ENCODE data around the gene CETN3.

CETN3 gene

DNA sequence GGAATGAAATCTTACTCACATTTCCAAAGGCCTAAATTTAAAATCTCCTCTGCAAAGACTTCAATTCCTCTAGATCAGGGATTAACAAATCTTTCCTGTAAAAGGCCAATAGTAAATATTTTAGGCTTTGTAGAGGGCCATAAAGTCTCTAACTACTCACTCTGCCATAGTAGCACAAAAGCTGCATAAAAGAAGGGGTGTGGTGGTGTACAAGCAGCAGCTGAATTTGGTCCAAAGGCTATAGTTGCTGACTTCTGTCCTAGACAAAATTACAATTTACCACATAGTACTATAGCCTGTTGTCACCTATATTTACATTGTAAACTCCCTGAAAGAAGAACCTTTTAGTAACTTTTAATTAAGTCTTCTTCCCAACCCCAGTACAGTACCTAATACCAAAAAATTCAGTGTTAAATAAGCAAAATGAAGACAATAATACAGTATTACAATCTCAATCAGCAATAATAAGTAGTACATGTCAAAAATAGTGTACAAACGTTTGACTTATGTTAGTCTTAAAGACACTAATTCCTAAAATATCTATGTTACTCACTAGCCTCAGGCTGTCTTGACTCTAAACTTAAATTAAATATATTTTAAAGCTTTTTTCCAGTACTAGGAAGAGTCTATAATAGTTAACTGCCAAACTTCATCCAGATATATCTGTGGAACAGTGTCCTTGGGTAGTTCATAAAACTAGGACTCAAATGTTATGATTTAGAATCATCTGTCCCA, 6.9 kb downstream of the CETN3 start:
- no peaks in the 10 kb centered on the region for H3K9me3 ChIP-seq (ENCODE audit: low read length)
- no peak overlapping the region for H2AFZ ChIP-seq (ENCODE audit: low read depth, low read length)
- H3K4me1 ChIP-seq (ENCODE audit: insufficient read depth, low read length): peaks cover 8% of the 10 kb centered on the region
- H3K36me3 ChIP-seq (ENCODE audit: insufficient read depth, low read length): peaks cover 31% of the 10 kb centered on the region
- H3K4me3 ChIP-seq (ENCODE audit: low read length): no peak overlapping the region
- H3K27me3 ChIP-seq (ENCODE audit: insufficient read depth, low read length): no peaks in the 10 kb centered on the region

DNA sequence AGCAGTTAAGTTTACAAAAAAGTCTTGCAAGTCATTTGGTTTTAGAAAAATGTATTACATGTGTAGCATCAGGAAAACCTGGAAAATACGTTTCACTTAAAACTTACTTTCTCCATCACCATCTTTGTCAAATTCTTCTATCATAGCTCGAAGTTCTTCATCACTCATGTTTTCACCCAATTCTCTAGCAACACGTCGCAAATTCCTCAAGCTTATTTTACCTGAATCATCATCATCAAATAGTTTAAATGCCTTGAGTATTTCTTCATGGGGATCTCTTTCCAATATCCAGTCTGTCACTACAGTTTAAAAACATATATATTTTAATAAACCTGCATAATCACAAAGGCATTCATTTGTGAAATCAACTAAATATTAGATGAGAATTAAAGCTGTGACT, 10.3 kb downstream of the CETN3 start:
- Histone ChIP-seq H3K4me1 (ENCODE audit: insufficient read depth, low read length) (no peaks in the 10 kb centered on the region), H3K4me3 (ENCODE audit: low read length) (no peak overlapping the region), H3K9me3 (ENCODE audit: low read length) (no peaks in the 10 kb centered on the region), H3K36me3 (ENCODE audit: insufficient read depth, low read length) (peaks cover 23% of the 10 kb centered on the region), H2AFZ (ENCODE audit: low read depth, low read length) (no peak overlapping the region), H3K27me3 (ENCODE audit: insufficient read depth, low read length) (no peaks in the 10 kb centered on the region)

DNA sequence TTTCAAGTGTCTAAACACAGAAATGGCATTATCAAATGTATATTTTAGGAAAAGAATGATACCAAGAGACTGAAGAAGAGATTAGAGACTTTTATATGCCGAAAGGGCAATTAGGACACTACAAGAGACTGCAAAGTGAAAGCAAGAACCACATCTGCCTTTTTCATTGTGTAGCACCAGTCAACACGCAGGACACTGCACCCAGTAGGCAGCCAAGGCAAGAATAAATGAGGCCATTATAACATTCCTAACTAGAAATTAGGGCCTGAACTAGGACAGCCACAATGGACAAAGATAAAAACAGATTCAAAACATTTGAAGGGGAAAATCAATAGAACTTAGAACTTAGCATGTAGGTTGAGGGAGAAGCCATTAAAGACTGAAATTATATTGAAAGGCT, 10.8 kb downstream of the CETN3 start:
- H3K9me3 ChIP-seq (ENCODE audit: low read length): no peaks in the 10 kb centered on the region
- no peak overlapping the region for H3K4me3 ChIP-seq (ENCODE audit: low read length)
- peaks cover 19% of the 10 kb centered on the region for H3K36me3 ChIP-seq (ENCODE audit: insufficient read depth, low read length)
- H2AFZ ChIP-seq (ENCODE audit: low read depth, low read length): no peak overlapping the region
- no peaks in the 10 kb centered on the region for H3K27me3 ChIP-seq (ENCODE audit: insufficient read depth, low read length)
- H3K4me1 ChIP-seq (ENCODE audit: insufficient read depth, low read length): no peaks in the 10 kb centered on the region

DNA sequence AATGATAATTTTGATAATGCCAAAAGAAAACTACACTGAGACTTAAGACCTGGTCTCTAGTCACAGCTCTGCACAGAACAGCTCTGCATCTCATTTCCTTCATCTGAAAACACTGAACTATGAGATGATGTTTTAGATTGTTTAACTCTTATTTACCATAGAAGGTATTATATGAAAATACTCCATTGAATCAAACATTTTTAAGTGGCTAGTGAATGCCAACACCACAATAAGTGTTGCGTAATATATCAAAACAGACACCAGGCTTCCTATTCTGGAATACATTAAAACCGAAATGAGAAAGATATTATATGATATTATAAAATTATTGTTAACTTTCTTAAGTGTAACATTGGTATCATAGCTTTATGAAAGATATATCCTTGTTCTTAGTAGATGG, 14.6 kb downstream of the CETN3 start:
- Histone ChIP-seq H3K4me3 (ENCODE audit: low read length) (no peak overlapping the region), H2AFZ (ENCODE audit: low read depth, low read length) (no peak overlapping the region), H3K36me3 (ENCODE audit: insufficient read depth, low read length) (peaks cover 15% of the 10 kb centered on the region), H3K4me1 (ENCODE audit: insufficient read depth, low read length) (no peaks in the 10 kb centered on the region), H3K9me3 (ENCODE audit: low read length) (no peaks in the 10 kb centered on the region), H3K27me3 (ENCODE audit: insufficient read depth, low read length) (no peaks in the 10 kb centered on the region)

DNA sequence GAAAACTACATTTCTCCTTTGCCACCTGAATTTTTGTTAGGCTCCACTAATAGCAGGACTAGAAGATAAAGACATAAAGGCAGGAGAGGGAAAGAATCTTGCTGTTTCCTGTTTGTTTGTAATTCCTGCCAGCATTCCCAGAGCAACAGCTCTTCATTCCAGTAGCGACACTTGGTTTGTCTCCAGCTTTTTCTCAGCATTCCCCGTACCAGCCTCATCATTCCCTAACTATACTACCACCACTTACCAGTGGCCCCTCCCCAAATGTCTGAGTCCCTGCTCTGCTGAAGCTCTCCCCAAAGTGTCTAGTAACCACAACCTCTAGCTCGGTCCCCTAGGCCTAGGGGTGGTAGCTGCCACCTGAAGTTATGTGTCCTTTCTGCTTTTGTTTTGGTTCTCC, 18.6 kb downstream of the CETN3 start:
- no peak overlapping the region for H3K4me3 ChIP-seq (ENCODE audit: low read length)
- H3K9me3 ChIP-seq (ENCODE audit: low read length): no peaks in the 10 kb centered on the region
- no peaks in the 10 kb centered on the region for H3K36me3 ChIP-seq (ENCODE audit: insufficient read depth, low read length)
- H3K4me1 ChIP-seq (ENCODE audit: insufficient read depth, low read length): no peaks in the 10 kb centered on the region
- no peaks in the 10 kb centered on the region for H3K27me3 ChIP-seq (ENCODE audit: insufficient read depth, low read length)
- no peak overlapping the region for H2AFZ ChIP-seq (ENCODE audit: low read depth, low read length)

DNA sequence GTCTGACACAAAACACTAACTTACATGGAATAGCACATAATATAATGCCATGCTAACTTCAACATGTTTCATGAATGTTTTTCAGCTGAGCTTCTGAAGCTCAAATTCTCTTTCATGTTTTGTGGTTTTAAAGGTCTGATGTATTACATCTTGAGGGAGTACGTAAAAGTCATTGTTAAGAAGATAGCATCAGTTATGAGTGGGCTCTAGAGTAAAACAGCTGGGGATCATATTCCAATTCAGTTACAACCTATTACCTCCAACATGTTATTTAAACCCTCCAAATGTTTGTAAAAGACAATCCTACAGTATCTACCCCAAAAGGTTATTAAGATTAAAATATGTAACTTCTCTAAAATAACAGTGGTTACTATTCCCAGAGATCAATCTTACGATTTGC, 19.2 kb downstream of the CETN3 start:
- Histone ChIP-seq H3K4me3 (ENCODE audit: low read length) (no peak overlapping the region), H2AFZ (ENCODE audit: low read depth, low read length) (no peak overlapping the region), H3K4me1 (ENCODE audit: insufficient read depth, low read length) (no peaks in the 10 kb centered on the region), H3K36me3 (ENCODE audit: insufficient read depth, low read length) (no peaks in the 10 kb centered on the region), H3K27me3 (ENCODE audit: insufficient read depth, low read length) (no peaks in the 10 kb centered on the region), H3K9me3 (ENCODE audit: low read length) (no peaks in the 10 kb centered on the region)

DNA sequence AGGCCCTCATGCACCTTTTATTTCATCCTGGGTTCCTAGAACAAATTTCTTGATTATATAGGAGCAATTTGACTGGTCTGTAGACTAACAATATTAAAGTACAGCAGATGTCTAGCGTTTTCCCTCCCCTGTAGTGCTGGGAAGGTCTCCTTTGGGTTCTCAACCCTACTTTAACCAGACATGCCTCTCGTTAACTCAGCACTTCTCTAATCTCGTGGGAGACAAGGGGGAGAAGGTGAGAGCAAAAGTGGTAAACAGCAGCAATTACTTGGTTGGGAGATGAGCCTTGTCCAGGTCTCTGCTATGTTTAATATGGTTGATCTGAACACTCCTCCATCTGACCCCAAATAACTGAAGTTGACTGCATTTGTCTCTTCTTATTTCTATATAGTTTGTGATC, 22.0 kb downstream of the CETN3 start:
- Histone ChIP-seq H3K4me1 (ENCODE audit: insufficient read depth, low read length) (no peaks in the 10 kb centered on the region), H3K27me3 (ENCODE audit: insufficient read depth, low read length) (no peaks in the 10 kb centered on the region), H2AFZ (ENCODE audit: low read depth, low read length) (no peak overlapping the region), H3K36me3 (ENCODE audit: insufficient read depth, low read length) (no peaks in the 10 kb centered on the region), H3K9me3 (ENCODE audit: low read length) (no peaks in the 10 kb centered on the region), H3K4me3 (ENCODE audit: low read length) (no peak overlapping the region)

DNA sequence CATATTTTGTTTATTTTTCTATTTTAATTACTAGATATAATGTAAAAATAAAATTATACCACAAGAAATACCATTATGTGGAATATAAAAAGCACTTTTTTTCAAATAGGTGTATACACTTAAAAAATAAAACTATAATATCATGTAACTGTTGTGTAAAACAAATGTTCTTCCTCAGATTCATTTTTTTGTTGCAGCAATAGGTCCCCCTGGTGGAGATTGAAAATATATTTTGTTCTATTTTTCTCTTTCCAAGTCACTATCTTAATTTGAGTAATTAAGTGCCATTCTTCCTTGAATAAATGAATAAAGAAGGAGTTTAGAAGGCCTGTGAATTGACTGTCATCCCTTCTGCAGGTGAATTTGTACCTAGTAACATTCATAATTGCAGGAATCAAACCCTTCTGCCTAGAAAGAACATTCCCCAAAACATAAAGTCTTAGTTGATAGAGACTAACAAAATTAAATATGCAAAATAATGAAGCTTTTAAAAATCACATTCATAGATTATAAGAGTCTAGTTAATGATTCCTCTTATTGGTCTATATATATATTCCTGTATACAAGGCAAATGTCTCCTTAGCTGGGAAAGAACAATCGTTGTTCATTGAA, 23.4 kb downstream of the CETN3 start:
- Histone ChIP-seq H3K4me1 (ENCODE audit: insufficient read depth, low read length) (no peaks in the 10 kb centered on the region), H3K27me3 (ENCODE audit: insufficient read depth, low read length) (no peaks in the 10 kb centered on the region), H3K36me3 (ENCODE audit: insufficient read depth, low read length) (no peaks in the 10 kb centered on the region), H3K9me3 (ENCODE audit: low read length) (no peaks in the 10 kb centered on the region), H2AFZ (ENCODE audit: low read depth, low read length) (no peak overlapping the region), H3K4me3 (ENCODE audit: low read length) (no peak overlapping the region)

DNA sequence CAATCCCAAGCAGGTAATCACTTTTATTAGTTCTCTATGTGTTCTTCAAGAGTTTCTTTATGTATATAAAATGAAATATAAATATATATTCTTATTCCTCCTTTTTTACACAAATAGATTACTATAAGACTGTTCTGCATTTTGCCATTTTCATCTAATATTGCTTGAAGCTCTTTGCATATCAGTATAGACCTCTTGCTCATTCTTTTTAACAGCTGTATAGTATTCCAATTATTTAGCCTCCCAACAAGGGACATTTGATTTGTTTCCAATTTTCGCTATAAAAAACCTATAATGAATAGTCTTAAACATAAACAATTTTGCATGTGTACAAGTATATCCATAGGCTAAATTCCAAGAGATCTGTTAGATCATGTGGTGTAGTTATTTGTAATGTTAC, 25.2 kb downstream of the CETN3 start:
- Histone ChIP-seq H3K4me1 (ENCODE audit: insufficient read depth, low read length) (no peaks in the 10 kb centered on the region), H3K27me3 (ENCODE audit: insufficient read depth, low read length) (no peaks in the 10 kb centered on the region), H2AFZ (ENCODE audit: low read depth, low read length) (no peak overlapping the region), H3K4me3 (ENCODE audit: low read length) (no peak overlapping the region), H3K36me3 (ENCODE audit: insufficient read depth, low read length) (no peaks in the 10 kb centered on the region), H3K9me3 (ENCODE audit: low read length) (no peaks in the 10 kb centered on the region)

DNA sequence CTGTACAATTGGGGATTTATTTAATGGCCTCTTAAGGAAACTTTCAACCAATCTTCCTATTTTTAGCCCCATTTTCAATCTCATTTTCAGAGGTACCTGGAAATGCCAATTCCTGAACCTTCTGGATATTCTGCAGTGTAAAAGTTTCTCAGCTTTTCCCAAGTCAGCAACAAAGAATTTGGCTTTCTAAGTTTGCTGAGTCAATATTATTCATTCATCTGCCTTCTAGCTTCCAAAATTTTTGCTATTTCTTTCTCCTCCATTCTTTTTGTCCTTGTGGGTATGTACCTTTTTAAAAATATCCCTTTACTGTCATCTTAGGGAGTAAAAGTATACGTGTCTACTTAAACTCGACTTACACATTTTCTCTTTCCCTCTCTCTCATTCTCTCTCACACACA, 25.7 kb downstream of the CETN3 start:
- no peak overlapping the region for H2AFZ ChIP-seq (ENCODE audit: low read depth, low read length)
- no peaks in the 10 kb centered on the region for H3K9me3 ChIP-seq (ENCODE audit: low read length)
- H3K27me3 ChIP-seq (ENCODE audit: insufficient read depth, low read length): no peaks in the 10 kb centered on the region
- H3K36me3 ChIP-seq (ENCODE audit: insufficient read depth, low read length): no peaks in the 10 kb centered on the region
- H3K4me1 ChIP-seq (ENCODE audit: insufficient read depth, low read length): no peaks in the 10 kb centered on the region
- H3K4me3 ChIP-seq (ENCODE audit: low read length): no peak overlapping the region

DNA sequence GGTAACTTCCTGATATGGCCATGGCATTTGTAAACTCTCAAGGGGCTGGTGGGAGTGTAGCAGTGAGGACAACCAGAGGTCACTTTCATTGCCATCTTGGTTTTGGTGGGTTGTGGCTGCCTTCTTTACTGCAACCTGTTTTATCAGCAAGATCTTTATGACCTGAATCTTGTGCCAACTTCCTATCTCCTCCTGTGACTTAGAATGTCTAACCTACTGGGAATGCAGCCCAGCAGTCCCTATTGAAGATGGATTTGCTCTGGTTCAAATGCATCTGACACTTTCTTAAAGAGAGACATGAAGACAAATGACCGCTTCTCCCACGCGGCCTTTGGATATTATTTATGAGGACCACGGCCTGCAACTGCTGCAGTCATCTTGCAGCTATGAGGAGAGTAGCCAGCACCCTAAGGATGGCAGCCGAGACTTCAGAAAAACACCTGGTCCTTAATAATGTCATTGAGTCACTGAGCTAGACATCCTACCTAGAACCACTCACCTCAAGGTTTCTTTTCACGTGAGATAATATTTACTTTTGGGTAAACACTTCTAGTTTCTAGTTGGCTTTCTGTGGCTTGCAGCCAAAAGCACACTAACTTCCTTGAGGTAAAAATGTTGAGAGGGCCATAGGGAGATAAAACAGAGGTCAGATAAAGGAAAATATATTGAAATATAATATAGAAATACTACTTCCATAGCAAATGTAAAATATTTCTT, 28.2 kb downstream of the CETN3 start:
- no peaks in the 10 kb centered on the region for H3K4me1 ChIP-seq (ENCODE audit: insufficient read depth, low read length)
- H3K9me3 ChIP-seq (ENCODE audit: low read length): no peaks in the 10 kb centered on the region

DNA sequence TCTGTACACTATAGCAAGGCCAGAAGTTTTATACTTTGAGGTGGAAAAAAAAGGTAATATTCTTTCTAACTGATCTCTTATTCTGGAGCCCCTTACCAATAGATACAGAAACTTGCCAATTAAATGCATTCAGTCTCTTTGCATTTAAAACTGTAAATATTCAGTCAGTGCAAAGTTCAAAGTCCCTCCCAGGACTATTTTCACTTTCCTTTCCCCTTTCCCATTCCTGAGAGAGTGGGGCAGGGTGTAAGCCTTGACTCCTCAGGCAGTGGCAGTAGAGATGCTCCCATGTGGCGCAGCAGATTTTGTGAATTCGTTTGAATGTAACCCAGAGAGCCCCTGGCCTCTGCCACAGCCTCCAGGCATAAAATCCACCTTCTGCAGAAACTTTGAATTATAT, 29.9 kb downstream of the CETN3 start:
- Histone ChIP-seq H3K36me3 (ENCODE audit: insufficient read depth, low read length) (no peaks in the 10 kb centered on the region), H3K4me3 (ENCODE audit: low read length) (no peak overlapping the region), H2AFZ (ENCODE audit: low read depth, low read length) (no peak overlapping the region), H3K9me3 (ENCODE audit: low read length) (peaks cover 2% of the 10 kb centered on the region), H3K4me1 (ENCODE audit: insufficient read depth, low read length) (no peaks in the 10 kb centered on the region), H3K27me3 (ENCODE audit: insufficient read depth, low read length) (peaks cover 5% of the 10 kb centered on the region)

More for the DNA sequence above, 28.2 kb downstream of the CETN3 start:
- Histone ChIP-seq H3K27me3 (ENCODE audit: insufficient read depth, low read length) (no peaks in the 10 kb centered on the region), H3K36me3 (ENCODE audit: insufficient read depth, low read length) (no peaks in the 10 kb centered on the region), H2AFZ (ENCODE audit: low read depth, low read length) (no peak overlapping the region), H3K4me3 (ENCODE audit: low read length) (no peak overlapping the region)

DNA sequence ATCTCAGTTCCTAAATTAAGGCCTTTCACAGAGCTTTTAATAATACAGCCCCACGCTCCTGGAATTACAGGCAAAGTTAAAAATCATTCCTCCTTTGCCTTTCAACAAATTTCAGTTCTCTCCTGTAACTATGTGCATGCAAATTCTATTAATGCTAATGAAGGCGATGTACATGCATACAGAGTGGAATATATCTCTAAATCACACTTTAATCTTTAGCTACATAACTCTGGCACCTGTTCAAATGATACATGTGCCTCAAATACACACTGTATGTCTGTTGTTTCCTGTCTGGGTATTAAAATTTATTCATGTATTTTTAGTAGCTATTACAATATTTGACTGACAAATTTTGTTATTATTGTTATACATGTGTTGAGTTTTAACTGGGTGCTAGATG, 30.8 kb downstream of the CETN3 start:
- Histone ChIP-seq H3K9me3 (ENCODE audit: low read length) (peaks cover 2% of the 10 kb centered on the region), H3K36me3 (ENCODE audit: insufficient read depth, low read length) (no peaks in the 10 kb centered on the region), H2AFZ (ENCODE audit: low read depth, low read length) (no peak overlapping the region), H3K27me3 (ENCODE audit: insufficient read depth, low read length) (peaks cover 5% of the 10 kb centered on the region), H3K4me3 (ENCODE audit: low read length) (no peak overlapping the region), H3K4me1 (ENCODE audit: insufficient read depth, low read length) (no peaks in the 10 kb centered on the region)
